CD4-positive, CD25-positive, alpha-beta regulatory T cell (primary cell): ENCODE data around the gene FGF3. TPM values are rescaled to one million over a fixed set of nuclear protein-coding genes. Genes with fewer than 3 reads are reported as not detected.

Source experiments
- ATAC-seq, 2 donors: fragments of 150-1000 bp; cut with Tn5 transposase; one replicate each; pipeline ENCODE4 v1.10.0; 2021; ENCODE audit warnings: low read depth in 2 of 2, moderate number of reproducible peaks in 2 of 2, moderate library complexity in 1 of 2
- DNase-seq, 3 donors: peaks; one replicate each; pipeline versions ENCODE4 v3.0.0 to v3.0.0-alpha.2; 2012 to 2022; ENCODE audit warnings: mixed read lengths in 1 of 3
- H3K27ac ChIP-seq: one replicate; pipeline ENCODE4 v1.7.0; 2013; ENCODE audit warnings: mild to moderate bottlenecking, low read length; ENCODE audit not compliant: insufficient read depth, poor library complexity, severe bottlenecking
- H3K27me3 ChIP-seq: one replicate; pipeline ENCODE4 v1.7.0; 2013; ENCODE audit warnings: low read length; ENCODE audit not compliant: control insufficient read depth, insufficient read depth
- H3K36me3 ChIP-seq: one replicate; pipeline ENCODE4 v1.7.0; 2013; ENCODE audit warnings: mild to moderate bottlenecking, low read length, moderate library complexity; ENCODE audit not compliant: control insufficient read depth, insufficient read depth
- H3K4me1 ChIP-seq: 2 replicates; pipeline ENCODE4 v1.7.0; 2013; ENCODE audit warnings: mild to moderate bottlenecking, low read length; ENCODE audit not compliant: insufficient read depth, control insufficient read depth, poor library complexity, severe bottlenecking
- H3K4me3 ChIP-seq: one replicate; pipeline ENCODE4 v1.7.0; 2013; ENCODE audit warnings: low read depth, mild to moderate bottlenecking, low read length, moderate library complexity
- H3K9me3 ChIP-seq, 2 experiments: 1 replicate in 1 of 2; 2 replicates in 1 of 2; pipeline ENCODE4 v1.7.0; 2013; ENCODE audit warnings: low read length in 2 of 2, mild to moderate bottlenecking in 1 of 2, moderate library complexity in 1 of 2; ENCODE audit not compliant: control insufficient read depth in 2 of 2
- H3K27ac Mint-ChIP-seq, 3 donors: one replicate each; pipeline ENCODE4 v1.8.0; 2020 to 2022; ENCODE audit warnings: mild to moderate bottlenecking in 3 of 3, mixed read lengths in 3 of 3, moderate library complexity in 2 of 3
- H3K27me3 Mint-ChIP-seq: one replicate; pipeline ENCODE4 v1.8.0; 2022; ENCODE audit warnings: mild to moderate bottlenecking, mixed read lengths
- H3K36me3 Mint-ChIP-seq: one replicate; pipeline ENCODE4 v1.8.0; 2020; ENCODE audit warnings: mixed read lengths
- H3K4me1 Mint-ChIP-seq, 4 donors: one replicate each; pipeline ENCODE4 v1.8.0; 2020 to 2022; ENCODE audit warnings: mixed read lengths in 4 of 4, mild to moderate bottlenecking in 1 of 4
- H3K4me3 Mint-ChIP-seq, 4 donors: one replicate each; pipeline ENCODE4 v1.8.0; 2020 to 2022; ENCODE audit warnings: mild to moderate bottlenecking in 4 of 4, mixed read lengths in 4 of 4, moderate library complexity in 3 of 4
- H3K9me3 Mint-ChIP-seq, 7 donors: one replicate each; pipeline ENCODE4 v1.8.0; 2020 to 2022; ENCODE audit warnings: mixed read lengths in 7 of 7, mild to moderate bottlenecking in 3 of 7, moderate library complexity in 2 of 7
- polyA plus RNA-seq, 4 donors: library from polyadenylated mRNA; unstranded; fragments of 300-500 nt; fragmentation: Illumina TruSeq; gene quantifications; one replicate each; pipeline ENCODE4 v1.2.3, GENCODE V29; 2021
- total RNA-seq: library from RNA; stranded (reverse); gene quantifications from one replicate; pipeline ENCODE4 v1.2.3, GENCODE V29; 2022

Gene FGF3
- total and polyA plus RNA-seq, 5 donors from 2014 or later = not detected

DNA sequence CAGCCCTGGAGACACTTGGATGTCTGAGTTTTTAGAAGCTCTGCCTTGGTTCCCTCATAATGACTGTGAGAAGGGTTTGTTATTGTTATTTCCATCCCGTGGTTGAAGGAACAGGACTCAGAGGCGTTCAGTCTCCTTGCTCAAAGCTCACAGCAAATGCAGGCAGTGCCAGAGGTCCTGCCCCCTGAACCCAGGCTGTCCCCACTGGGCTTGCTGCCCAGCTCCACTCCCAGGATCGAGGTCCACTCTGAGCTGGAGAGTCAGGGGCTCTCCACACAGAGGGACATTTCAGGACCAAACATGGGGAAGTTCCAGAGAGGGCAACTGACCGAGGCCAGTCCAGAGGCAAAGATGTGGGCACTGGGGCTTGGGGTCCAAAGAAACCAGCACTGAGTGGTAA lies 58.9 kb downstream of the FGF3 start:
- Histone ChIP-seq H3K9me3 (no peaks in the 10 kb centered on the region), H3K4me3 (no peak overlapping the region), H3K27ac (no peak overlapping the region), H3K36me3 (no peaks in the 10 kb centered on the region), H3K4me1 (no peaks in the 10 kb centered on the region), H3K27me3 (no peaks in the 10 kb centered on the region)
- H3K27ac Mint-ChIP-seq = no peak overlapping the region
- no peaks in the 10 kb centered on the region for H3K4me1 Mint-ChIP-seq
- H3K36me3 Mint-ChIP-seq = no peaks in the 10 kb centered on the region
- peaks cover 12% of the 10 kb centered on the region for H3K27me3 Mint-ChIP-seq
- ATAC-seq = no peak
- H3K9me3 Mint-ChIP-seq = peaks cover 0 to 3% (median 1%) of the 10 kb centered on the region in 7 donors
- no peak overlapping the region for H3K4me3 Mint-ChIP-seq
- no peak for DNase-seq

Other genes with a start within 250 kb of the FGF3 start
- gene CCND1, start 178.3 kb downstream of the FGF3 start, total RNA-seq = 3.6 TPM
- under 1 TPM in 2 of 4 donors, not detected in 2; 0.17 to 0.65 TPM for gene CCND1, start 178.3 kb downstream of the FGF3 start, polyA plus RNA-seq
- 37.6 TPM for gene LTO1, start 144.1 kb downstream of the FGF3 start, total RNA-seq
- 10 to 100 TPM; 15.5 to 23.3 (median 17.6) TPM for gene LTO1, start 144.1 kb downstream of the FGF3 start, polyA plus RNA-seq
- not detected for gene FGF19, start 115.4 kb downstream of the FGF3 start, total RNA-seq
- not detected for gene FGF19, start 115.4 kb downstream of the FGF3 start, polyA plus RNA-seq
- gene FGF4, start 44.1 kb downstream of the FGF3 start, total RNA-seq = not detected
- not detected for gene FGF4, start 44.1 kb downstream of the FGF3 start, polyA plus RNA-seq